GM18520 (cell line): ENCODE results near the gene PCSK2.

Experiments
- ATAC-seq: cut with Tn5 transposase; IDR thresholded peaks from one replicate; pipeline ENCODE4 v1.9.1; 2021; ENCODE audit not compliant: unreplicated experiment

PCSK2 gene

DNA sequence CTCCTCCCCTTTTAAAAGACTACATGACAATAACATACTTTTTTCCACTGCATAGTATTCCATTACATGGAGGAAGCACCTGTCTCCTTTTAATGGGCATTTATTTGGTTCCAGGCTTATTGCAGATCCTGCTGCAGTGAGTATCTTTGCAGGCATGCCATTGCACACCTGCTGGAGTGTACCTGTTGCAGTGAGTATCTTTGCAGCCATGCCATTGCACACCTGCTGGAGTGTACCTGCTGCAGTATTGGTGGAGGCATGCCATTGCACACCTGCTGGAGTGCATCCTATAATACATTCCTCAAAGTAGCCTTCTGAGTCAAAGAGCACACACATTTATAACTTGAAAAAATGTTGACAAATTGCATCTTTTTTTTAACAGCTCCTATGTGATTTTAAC, 302.7 kb downstream of the PCSK2 start:
- ATAC-seq = no peak

DNA sequence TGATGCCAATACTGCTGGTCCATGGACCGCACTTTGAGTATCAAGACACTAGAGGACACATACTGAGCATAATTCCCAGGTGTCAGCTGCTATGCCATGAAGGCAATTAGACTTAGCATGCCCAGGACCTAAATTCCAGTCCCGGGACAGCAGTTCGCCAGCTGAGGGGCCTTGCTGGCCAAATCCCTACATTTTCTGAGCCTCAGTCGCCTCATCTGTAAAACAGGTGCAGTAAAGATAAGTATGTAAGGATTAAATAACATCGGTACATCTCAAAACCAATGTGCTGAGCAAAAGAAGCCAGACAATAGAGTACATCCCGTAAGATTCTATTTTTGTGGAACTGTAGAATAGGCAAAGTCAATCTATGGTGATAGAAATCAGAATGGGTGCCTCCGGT, 303.3 kb downstream of the PCSK2 start:
- no peak for ATAC-seq

DNA sequence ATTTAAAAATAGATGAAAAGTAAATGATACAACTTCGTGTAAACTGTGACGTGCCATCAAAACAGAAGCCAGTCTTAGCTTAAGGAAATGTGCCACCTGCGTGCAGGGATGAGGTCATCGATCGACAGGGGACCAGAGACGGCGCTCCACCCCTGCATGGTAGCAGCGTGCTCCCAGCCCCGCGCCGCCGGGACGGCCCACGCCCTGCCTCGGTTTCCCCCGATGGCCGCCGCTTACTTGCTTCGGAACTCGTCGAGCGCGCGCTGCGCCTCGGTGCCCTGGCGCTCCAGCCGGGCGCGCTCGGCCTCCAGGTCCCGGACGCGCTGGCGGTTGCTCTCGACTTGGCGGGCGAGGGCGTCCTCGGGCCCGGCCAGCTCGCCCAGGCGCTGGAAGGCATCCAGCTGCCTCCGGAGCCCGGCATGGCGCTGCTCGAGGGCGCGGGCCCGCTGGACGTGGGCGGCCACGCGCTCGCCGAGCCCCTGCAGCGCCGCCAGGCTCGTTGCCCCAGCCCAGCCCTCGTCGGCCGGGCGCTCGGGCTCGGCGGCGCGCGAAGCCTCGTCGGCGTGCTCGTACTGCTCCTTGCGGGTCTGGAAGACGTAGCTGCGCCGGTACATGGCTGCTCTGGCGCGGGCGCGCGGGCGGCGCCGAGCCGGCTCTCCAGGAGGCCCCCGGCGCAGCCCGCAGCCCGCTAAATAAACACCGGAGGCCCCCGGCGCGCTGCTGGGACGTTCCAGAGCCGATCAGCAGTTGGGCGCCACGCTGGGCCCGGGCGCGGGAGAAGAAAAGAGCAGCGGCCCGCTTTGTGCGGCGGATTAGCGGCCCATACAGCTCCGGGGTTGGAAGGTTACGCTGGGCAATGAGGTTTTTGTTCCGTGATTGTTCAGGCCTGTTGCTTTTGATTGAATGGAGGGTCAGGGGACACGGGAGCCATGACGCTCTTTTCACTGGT, 304.1 kb downstream of the PCSK2 start, which contains the start of gene BFSP1:
BFSP1 (minus strand) TSS at position 664 of the 949 bp plus-strand sequence; CDS start at position 614, 50 bp downstream.
- no peak for ATAC-seq

DNA sequence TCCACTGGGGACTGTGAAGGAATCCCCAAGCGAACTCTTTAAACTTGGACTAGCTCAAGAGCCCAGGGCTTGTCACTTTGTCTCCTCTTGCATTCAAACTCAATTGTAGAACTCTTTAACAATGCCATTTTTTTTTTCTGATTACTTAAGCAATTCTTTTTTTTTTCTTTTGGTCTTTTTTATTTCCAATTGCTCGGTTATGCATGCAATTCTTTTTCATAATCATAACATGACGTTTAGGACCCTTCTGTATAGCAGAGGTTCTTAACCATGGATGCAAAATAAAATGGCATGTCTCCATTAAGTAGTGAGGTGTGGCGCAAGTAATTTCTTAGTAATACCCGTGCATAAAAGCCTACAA, 304.8 kb downstream of the PCSK2 start:
- no peak for ATAC-seq

DNA sequence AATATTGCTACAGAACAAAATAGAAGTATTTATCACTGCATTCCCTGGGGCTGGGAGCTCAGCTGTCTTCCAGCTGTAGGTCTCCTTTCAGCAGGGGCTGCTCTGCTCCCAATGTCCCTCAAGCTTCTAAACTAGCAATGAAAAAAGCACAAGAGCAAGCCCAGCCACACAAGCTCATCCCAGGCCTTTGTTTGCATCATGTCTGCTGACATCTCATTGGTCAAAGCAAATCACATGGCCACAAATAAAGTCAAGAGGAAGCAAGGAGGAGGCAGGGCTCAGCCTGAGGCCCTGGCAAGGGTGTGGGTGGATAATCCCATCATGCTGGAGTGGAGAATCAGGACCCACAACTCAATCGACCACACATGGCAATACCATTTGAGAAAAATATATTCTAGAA, 306.6 kb downstream of the PCSK2 start:
- ATAC-seq = no peak

DNA sequence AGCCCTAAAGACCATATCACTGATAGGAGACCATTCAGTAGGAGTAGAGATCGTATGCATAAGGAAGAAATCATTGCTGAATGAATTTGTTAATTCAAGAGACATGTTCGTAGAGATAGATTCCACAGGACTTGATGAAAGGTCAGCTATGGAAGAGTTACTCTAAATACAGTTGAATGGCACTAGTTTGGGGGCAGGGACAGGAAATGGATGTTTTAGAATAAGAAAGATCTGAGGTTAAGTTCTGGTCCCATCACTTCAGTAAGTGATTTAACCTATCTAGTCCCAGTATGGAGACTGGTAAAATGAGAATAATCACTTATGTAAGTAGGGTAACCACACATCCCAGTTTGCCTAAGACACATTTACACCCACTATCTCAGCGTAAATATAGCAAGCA, 307.2 kb downstream of the PCSK2 start:
- no peak for ATAC-seq
